ENCODE measurements around the gene UNC5A.

DNA sequence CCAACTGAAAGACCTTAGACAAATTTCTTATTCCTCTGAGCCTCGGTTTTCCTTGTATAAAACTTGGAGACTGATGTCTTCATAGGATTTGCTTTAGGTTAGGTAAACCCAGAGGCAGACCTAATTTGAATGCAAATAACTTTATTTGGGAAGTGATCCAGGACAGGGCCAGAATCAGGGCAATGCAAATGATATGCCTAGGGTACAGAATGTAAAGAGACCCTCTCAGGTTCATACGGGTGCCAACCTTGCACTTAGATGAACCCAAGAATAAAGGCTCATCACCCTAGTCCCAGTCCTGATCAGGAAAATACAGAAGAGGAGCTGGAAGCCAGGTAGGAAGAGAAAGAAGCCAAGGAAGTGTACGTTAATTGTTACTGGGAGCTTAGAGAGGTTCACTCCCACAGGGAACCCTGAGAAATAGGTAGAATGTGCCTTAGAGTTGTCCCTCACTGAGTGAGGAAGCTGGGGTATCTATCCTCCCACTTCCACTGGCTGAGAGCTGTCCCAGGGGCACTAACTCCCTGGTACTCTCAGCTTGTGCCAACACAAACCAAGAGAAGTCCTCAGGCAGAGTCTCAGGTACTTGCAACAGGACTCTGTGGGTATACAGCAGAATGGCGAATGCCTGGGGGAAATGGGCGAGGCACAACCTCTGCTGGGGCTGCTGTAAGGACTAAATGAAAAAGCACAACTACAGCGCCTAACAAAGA, 91.9 kb downstream of the UNC5A start:
- TF ChIP-seq CTCF (IDR thresholded peaks at IDR 0.05) = no peak
- TF ChIP-seq POLR2AphosphoS5 (IDR thresholded peaks at IDR 0.05; ENCODE audit: low read depth, low read length) = no peak
